ENCODE results near the gene ARHGAP10. TPM values are rescaled to one million over a fixed set of nuclear protein-coding genes. Genes with fewer than 3 reads are reported as not detected.

ARHGAP10 gene
- polyA plus RNA-seq, 1 experiment = 31.1 TPM

- Histone ChIP-seq H3K4me3 (ENCODE audit: low read depth, low read length) (no peak overlapping the region), H3K27me3 (ENCODE audit: control insufficient read depth, insufficient read depth, low read length) (no peaks in the 10 kb centered on the region), H3K9me3 (ENCODE audit: control insufficient read depth, insufficient read depth, low read length) (no peaks in the 10 kb centered on the region), H3K27ac (ENCODE audit: low read depth, low read length) (no peak overlapping the region)
- ChIA-PET POLR2A (interaction anchor here (0.8 kb wide), 1 partner anchor 20 kb away, joined by 3 read pairs; no protein-coding TSS in a partner anchor), CTCF (no interaction called here)
- TF ChIP-seq CTCF (IDR thresholded peaks at IDR 0.05; ENCODE audit: low read depth, low read length) = no peak
- DNase-seq (ENCODE audit: low read depth, low spot score) = no peak
These were observed 295.3 kb downstream of the ARHGAP10 start for GRCh38 chr4:148027201-148027600.

GRCh38 chr4:148029781-148030180 is 297.9 kb downstream of the ARHGAP10 start:
- CTCF ChIA-PET = interaction anchor here (0.6 kb wide), 1 partner anchor 172 kb away, joined by 3 read pairs; no protein-coding TSS in a partner anchor
- no peak for DNase-seq (ENCODE audit: low read depth, low spot score)
- H3K4me3 ChIP-seq (ENCODE audit: low read depth, low read length) = no peak overlapping the region
- no peaks in the 10 kb centered on the region for H3K9me3 ChIP-seq (ENCODE audit: control insufficient read depth, insufficient read depth, low read length)
- no peaks in the 10 kb centered on the region for H3K27me3 ChIP-seq (ENCODE audit: control insufficient read depth, insufficient read depth, low read length)
- H3K27ac ChIP-seq (ENCODE audit: low read depth, low read length) = no peak overlapping the region
- no peak for TF ChIP-seq CTCF (IDR thresholded peaks at IDR 0.05; ENCODE audit: low read depth, low read length)
- POLR2A ChIA-PET = interaction anchor here (0.6 kb wide), 1 partner anchor 22 kb away, joined by 3 read pairs; no protein-coding TSS in a partner anchor

GRCh38 chr4:148030193-148030873 is 298.4 kb downstream of the ARHGAP10 start:
- ChIA-PET POLR2A (interaction anchor here (0.6 kb wide), 1 partner anchor 23 kb away, joined by 3 read pairs; no protein-coding TSS in a partner anchor), CTCF (interaction anchor here (0.6 kb wide), 1 partner anchor 173 kb away, joined by 3 read pairs; no protein-coding TSS in a partner anchor)
- no peak overlapping the region for H3K4me3 ChIP-seq (ENCODE audit: low read depth, low read length)
- H3K27me3 ChIP-seq (ENCODE audit: control insufficient read depth, insufficient read depth, low read length) = no peaks in the 10 kb centered on the region
- no peak for TF ChIP-seq CTCF (IDR thresholded peaks at IDR 0.05; ENCODE audit: low read depth, low read length)
- no peaks in the 10 kb centered on the region for H3K9me3 ChIP-seq (ENCODE audit: control insufficient read depth, insufficient read depth, low read length)
- DNase-seq (ENCODE audit: low read depth, low spot score) = peak; percentile 24
- peak overlapping the region; percentile 49 for H3K27ac ChIP-seq (ENCODE audit: low read depth, low read length)

- TF ChIP-seq CTCF (IDR thresholded peaks at IDR 0.05; ENCODE audit: low read depth, low read length) = no peak
- POLR2A ChIA-PET = no interaction called here
- no peak for DNase-seq (ENCODE audit: low read depth, low spot score)
- Histone ChIP-seq H3K27ac (ENCODE audit: low read depth, low read length) (no peak overlapping the region), H3K4me3 (ENCODE audit: low read depth, low read length) (no peak overlapping the region), H3K27me3 (ENCODE audit: control insufficient read depth, insufficient read depth, low read length) (no peaks in the 10 kb centered on the region), H3K9me3 (ENCODE audit: control insufficient read depth, insufficient read depth, low read length) (no peaks in the 10 kb centered on the region)
- CTCF ChIA-PET = interaction anchor here (0.5 to 1.3 kb wide), 3 partner anchors 12 to 1748 kb away, joined by 3 to 4 read pairs (median 3); no protein-coding TSS in a partner anchor
These were observed 302.9 kb downstream of the ARHGAP10 start for GRCh38 chr4:148034813-148035212.

GRCh38 chr4:148041606-148042329 is 309.9 kb downstream of the ARHGAP10 start:
- DNase-seq (ENCODE audit: low read depth, low spot score) = no peak
- H3K9me3 ChIP-seq (ENCODE audit: control insufficient read depth, insufficient read depth, low read length) = no peaks in the 10 kb centered on the region
- no peak for TF ChIP-seq CTCF (IDR thresholded peaks at IDR 0.05; ENCODE audit: low read depth, low read length)
- ChIA-PET CTCF (no interaction called here), POLR2A (no interaction called here)
- H3K4me3 ChIP-seq (ENCODE audit: low read depth, low read length) = no peak overlapping the region
- H3K27ac ChIP-seq (ENCODE audit: low read depth, low read length) = no peak overlapping the region
- H3K27me3 ChIP-seq (ENCODE audit: control insufficient read depth, insufficient read depth, low read length) = no peaks in the 10 kb centered on the region
